GM12878 (cell line): ENCODE data around the gene SLC25A45. TPM values are rescaled to one million over a fixed set of nuclear protein-coding genes. Genes with fewer than 3 reads are reported as not detected.
A peak's percentile ranks its signal among the peaks of the same experiment; 100 is the strongest.

Experiments
- ATAC-seq: fragments of 200-7000 bp; cut with Tn5 transposase; 3 replicates; pipeline ENCODE4 v1.9.1; 2020; ENCODE audit warnings: mild to moderate bottlenecking, moderate library complexity
- BruUV-seq: library from RNA; stranded (reverse); fragments of 400-500 nt; replicated peaks from 2 replicates; lab custom pipeline; 2021; lab: Mats Ljungman, UMichigan
- CTCF ChIA-PET: fragments of 300-600 bp; sonication (Branson Sonifier 250); formaldehyde crosslinking; extraction: SDS; loops from one replicate; lab custom pipeline; 2021; ENCODE audit warnings: inconsistent platforms; lab: Yijun Ruan, JAX
- POLR2A ChIA-PET: fragments of 350-600 bp; formaldehyde crosslinking; extraction: SDS; loops from one replicate; lab custom pipeline; 2021; ENCODE audit warnings: inconsistent platforms; lab: Charles Lee
- RAD21 ChIA-PET: fragments of 300-600 bp; sonication (Branson Sonifier 250); formaldehyde crosslinking; loops from one replicate; lab custom pipeline; 2023; ENCODE audit warnings: antibody characterized with exemption; ENCODE audit not compliant: unreplicated experiment; lab: Charles Lee
- SMC1A ChIA-PET: fragments of 300-600 bp; sonication (Branson Sonifier 250); formaldehyde crosslinking; loops from one replicate; lab custom pipeline; 2023; ENCODE audit not compliant: unreplicated experiment, uncharacterized antibody; lab: Charles Lee
- DNase-seq: peaks from one replicate; pipeline ENCODE4 v3.0.0-alpha.2; 2011; ENCODE audit warnings: low read depth, low spot score
- FAIRE-seq: peaks from 3 replicates; lab custom pipeline; 2011; peaks lifted over from hg19 to GRCh38; lab: Jason Lieb, UNC
- H2AFZ ChIP-seq: 2 replicates; pipeline ENCODE4 v1.6.0; 2011; ENCODE audit warnings: low read depth, low read length, control low read depth; ENCODE audit not compliant: control insufficient read depth
- H3K27ac ChIP-seq: 2 replicates; pipeline ENCODE4 v1.5.1; 2011; ENCODE audit warnings: control low read depth; ENCODE audit not compliant: control insufficient read depth, insufficient read depth
- H3K27me3 ChIP-seq, 2 experiments: replicated peaks in 1 of 2; 2 replicates each; pipeline versions ENCODE4 v1.6.0 to v1.6.1; 2011; ENCODE audit warnings: low read length in 1 of 2; ENCODE audit not compliant: control insufficient read depth in 2 of 2, insufficient read depth in 2 of 2
- H3K36me3 ChIP-seq, 2 experiments: 2 replicates each; pipeline ENCODE4 v1.5.1; 2011; ENCODE audit warnings: low read length in 1 of 2; ENCODE audit not compliant: control insufficient read depth in 2 of 2, insufficient read depth in 2 of 2
- H3K4me1 ChIP-seq: 2 replicates; pipeline ENCODE4 v1.6.1; 2011; ENCODE audit warnings: mild to moderate bottlenecking, low read length, moderate library complexity, mixed read lengths; ENCODE audit not compliant: control insufficient read depth, insufficient read depth
- H3K4me2 ChIP-seq: 2 replicates; pipeline ENCODE4 v1.6.0; 2011; ENCODE audit warnings: control low read depth; ENCODE audit not compliant: control insufficient read depth, insufficient read depth
- H3K4me3 ChIP-seq: fragments of 200-600 bp; sonication (generic); 2 replicates; pipeline ENCODE4 v1.5.1; 2016
- H3K79me2 ChIP-seq: 2 replicates; pipeline ENCODE4 v1.6.0; 2011; ENCODE audit warnings: low read length; ENCODE audit not compliant: control insufficient read depth, insufficient read depth
- H3K9ac ChIP-seq: 2 replicates; pipeline ENCODE4 v1.8.0; 2011; ENCODE audit warnings: low read length, control low read depth, mixed read lengths; ENCODE audit not compliant: control insufficient read depth, insufficient read depth
- H3K9me3 ChIP-seq: replicated peaks from 3 replicates; pipeline ENCODE4 v1.5.1; 2011; ENCODE audit warnings: mild to moderate bottlenecking, low read length; ENCODE audit not compliant: control insufficient read depth, insufficient read depth
- H4K20me1 ChIP-seq: 2 replicates; pipeline ENCODE4 v1.6.0; 2011; ENCODE audit not compliant: control insufficient read depth, insufficient read depth
- BMI1 ChIP-seq: fragments of 450-650 bp; IDR thresholded peaks from 2 replicates; pipeline ENCODE4 v1.6.1; 2016; ENCODE audit warnings: mild to moderate bottlenecking, moderate library complexity, borderline replicate concordance
- CEBPB ChIP-seq, 2 experiments: fragments of 150-350 bp in 1 of 2; IDR thresholded peaks; 2 replicates each; pipeline ENCODE4 v1.6.1; 2012 to 2014; ENCODE audit warnings: low read depth in 2 of 2, low read length in 2 of 2, borderline replicate concordance in 1 of 2, inconsistent platforms in 1 of 2
- FOS ChIP-seq: IDR thresholded peaks from 3 replicates; pipeline ENCODE4 v1.6.1; 2011; ENCODE audit warnings: borderline replicate concordance; ENCODE audit not compliant: insufficient read length; ENCODE audit errors: extremely low read depth
- FOXM1 ChIP-seq: IDR thresholded peaks from 2 replicates; pipeline ENCODE4 v1.6.1; 2012; ENCODE audit warnings: low read depth, mild to moderate bottlenecking, inconsistent platforms, low read length, moderate library complexity
- IKZF1 ChIP-seq: fragments of 450-650 bp; conservative IDR thresholded peaks from 2 replicates; pipeline ENCODE4 v1.6.1; 2017; ENCODE audit warnings: antibody characterized with exemption, mild to moderate bottlenecking
- POLR2AphosphoS5 ChIP-seq: IDR thresholded peaks from 2 replicates; pipeline ENCODE4 v1.6.1; 2011; ENCODE audit warnings: mild to moderate bottlenecking, low read length, inconsistent platforms
- SPI1 ChIP-seq: IDR thresholded peaks from 2 replicates; pipeline ENCODE4 v1.6.1; 2011; ENCODE audit warnings: low read depth, mild to moderate bottlenecking, low read length, moderate library complexity, borderline replicate concordance; ENCODE audit not compliant: insufficient read depth
- STAT1 ChIP-seq: fragments of 450-650 bp; conservative IDR thresholded peaks from 2 replicates; pipeline ENCODE4 v1.6.1; 2014; ENCODE audit warnings: antibody characterized with exemption, mild to moderate bottlenecking
- STAT3 ChIP-seq: IDR thresholded peaks from 2 replicates; pipeline ENCODE4 v1.6.1; 2011; ENCODE audit warnings: low read depth, low read length, improper control_type of control experiment
- TBL1XR1 ChIP-seq: IDR thresholded peaks from 2 replicates; pipeline ENCODE4 v1.6.1; 2012; ENCODE audit warnings: low read depth, low read length, improper control_type of control experiment
- ZNF207 ChIP-seq: fragments of 450-650 bp; IDR thresholded peaks from 2 replicates; pipeline ENCODE4 v1.6.1; 2014; ENCODE audit warnings: antibody characterized with exemption, mild to moderate bottlenecking, borderline replicate concordance
- ZNF24 ChIP-seq: fragments of 450-650 bp; IDR thresholded peaks from 2 replicates; pipeline ENCODE4 v1.6.1; 2017; ENCODE audit warnings: antibody characterized with exemption, mild to moderate bottlenecking
- ZNF274 ChIP-seq: IDR thresholded peaks from one replicate; pipeline ENCODE4 v1.8.0; 2011; ENCODE audit not compliant: insufficient read length, insufficient read depth
- WGBS: methylation state at CpG from one replicate; pipeline ENCODE4 v1.1.6; 2016; ENCODE audit warnings: low lambda C conversion rate; ENCODE audit not compliant: insufficient replicate concordance, insufficient coverage; ENCODE audit errors: missing lambda C conversion rate; 5-methylcytosine and 5-hydroxymethylcytosine counted together
- in situ Hi-C: fragments of 300-500 bp; cut with MboI; formaldehyde crosslinking; loops from 9 replicates; pipeline ENCODE4 v1.14.3; 2018; ENCODE audit warnings: mixed read lengths
- intact Hi-C: fragments of 100-400 bp; cut with micrococcal nuclease; formaldehyde crosslinking; loops from one replicate; pipeline ENCODE4 v1.14.2; 2022; ENCODE audit not compliant: unreplicated experiment
- polyA plus RNA-seq, 11 experiments: library from polyadenylated mRNA; depleted of rRNA in 4 of 11; unstranded in 6 of 11; stranded (reverse) in 5 of 11; fragments of >200 nt; fragmentation: Nextera tagmentation in 4 of 11; fragmentation: Illumina TruSeq in 1 of 11; extraction: Ambion mirVana in 4 of 11; extraction: Trizol in 1 of 11; gene quantifications; 1 replicate in 1 of 11; 2 replicates in 10 of 11; pipeline versions ENCODE4 v1.2.1 to v1.2.3, GENCODE V29; 2011 to 2016; ENCODE audit warnings: inconsistent platforms in 2 of 11, missing spikeins in 2 of 11, low read depth in 1 of 11
- total RNA-seq, 4 experiments: library from RNA; depleted of rRNA in 3 of 4; stranded (reverse); fragments of >200 nt in 3 of 4; fragmentation: Illumina TruSeq in 1 of 4; extraction: Trizol in 1 of 4; gene quantifications; 2 replicates each; pipeline versions ENCODE4 v1.2.1 to v1.2.3, GENCODE V29; 2013 to 2021
- TF ChIP-seq, protein P1 (sequence below): fragments of 450-650 bp; IDR thresholded peaks from 2 replicates; pipeline ENCODE4 v1.6.1; 2016; ENCODE audit warnings: mild to moderate bottlenecking, moderate library complexity, borderline replicate concordance
- TF ChIP-seq, protein P2 (sequence below): fragments of 450-650 bp; formaldehyde crosslinking; IDR thresholded peaks from 2 replicates; pipeline ENCODE4 v1.5.0; 2022; ENCODE audit warnings: mild to moderate bottlenecking, missing genetic modification characterization

SLC25A45 gene
- total and polyA plus RNA-seq, 10 of the 15 experiments (the other 5 are each of a cell fraction or from before 2014, with no cell fraction given), result 4.1 to 35.2 (median 20.3) TPM

DNA sequence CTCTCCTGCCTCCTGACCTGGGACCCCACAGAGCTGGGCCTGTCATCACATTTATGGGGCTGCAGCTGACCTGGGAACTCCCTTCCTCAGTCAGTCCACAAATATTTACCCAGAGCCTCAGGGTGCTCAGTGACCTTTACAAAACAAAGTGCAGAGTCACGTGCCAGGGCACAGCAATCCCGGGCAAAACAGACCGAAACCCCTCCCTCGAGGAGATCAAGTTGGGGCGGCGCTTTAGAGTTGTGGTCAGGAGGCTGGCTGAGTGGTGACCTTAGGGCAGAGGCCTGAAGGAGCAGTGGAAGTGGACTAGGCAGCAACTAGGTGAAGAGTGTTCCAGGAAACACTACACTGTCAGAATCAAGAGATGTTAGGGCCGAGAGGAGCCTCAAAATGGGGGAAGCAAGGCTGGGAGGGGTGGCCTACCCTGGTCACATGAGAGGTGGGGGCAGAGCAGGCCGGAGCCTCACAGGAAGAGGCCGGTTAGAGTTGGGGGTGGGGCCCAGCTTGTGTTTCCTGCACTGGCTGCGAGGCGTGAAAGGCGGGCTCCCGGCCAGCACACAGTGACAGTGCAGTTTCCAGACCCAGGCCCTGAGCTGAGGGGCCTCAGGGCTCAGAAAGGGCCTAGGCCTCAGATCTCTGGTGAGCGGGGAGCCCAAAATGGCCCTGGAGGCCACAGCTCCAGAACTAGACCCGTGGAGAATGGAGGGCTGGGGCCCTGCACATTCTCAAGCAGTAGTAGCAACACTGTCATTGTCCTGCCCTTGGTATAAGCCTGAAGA lies 36.4 kb upstream of the SLC25A45 start:
- ATAC-seq, result peak; percentile 57
- in situ Hi-C loops, result loop anchor here (5.0 kb wide), 1 partner anchor 88 kb away; no protein-coding TSS in a partner anchor
- H3K36me3 ChIP-seq, result peaks cover 0 to 1% of the 10 kb centered on the region in 2 experiments; a peak in 1 of 4 replicates
- peak overlapping the region; percentile 100 for H3K4me2 ChIP-seq
- WGBS, result under 1% methylated on average over 15 of the region's 15 CpGs
- DNase-seq, result peak; percentile 91
- H3K27ac ChIP-seq, result peak overlapping the region; percentile 100
- ChIA-PET POLR2A (interaction anchor here (0.6 to 13.6 kb wide), 27 partner anchors 11 to 219 kb away, joined by 3 to 323 read pairs (median 4); partner anchors contain the start of genes FRMD8, MALAT1 and SIPA1), RAD21 (interaction anchor here (0.6 to 15.3 kb wide), 15 partner anchors 11 to 154 kb away, joined by 3 to 282 read pairs (median 6); partner anchors contain the start of genes FAM89B, MALAT1, SCYL1 and SLC25A45), SMC1A (interaction anchor here (0.7 to 12.7 kb wide), 13 partner anchors 11 to 153 kb away, joined by 3 to 232 read pairs (median 9); partner anchors contain the start of genes FAM89B and MALAT1), CTCF (interaction anchor here (0.9 to 15.3 kb wide), 9 partner anchors 12 to 571 kb away, joined by 3 to 362 read pairs (median 5); partner anchors contain the start of genes FRMD8 and MALAT1)
- H3K4me3 ChIP-seq, result peak overlapping the region; percentile 79
- peak overlapping the region; percentile 51 for H2AFZ ChIP-seq
- peak; percentile 66 for FAIRE-seq
- peak overlapping the region; percentile 99 for H3K9ac ChIP-seq
- intact Hi-C loops, result loop anchor here (2.0 to 5.0 kb wide), 3 partner anchors 22 to 153 kb away; partner anchors contain the start of genes FAM89B and ZNRD2
- H3K4me1 ChIP-seq, result peaks cover 51% of the 10 kb centered on the region
- peaks cover 6% of the 10 kb centered on the region for H4K20me1 ChIP-seq
- no peaks in the 10 kb centered on the region for H3K27me3 ChIP-seq
- no TSS peak for BruUV-seq
- H3K79me2 ChIP-seq, result peaks cover 78% of the 10 kb centered on the region
- H3K9me3 ChIP-seq, result no peaks in the 10 kb centered on the region
- TF ChIP-seq CEBPB (IDR thresholded peaks at IDR 0.05; ENCODE audit: borderline replicate concordance in 1 of 2, low read depth in 2 of 2, low read length in 2 of 2) (no peak), ZNF274 (no peak), POLR2AphosphoS5 (peak; percentile 95), ZNF207 (no peak), FOS (no peak), STAT3 (no peak; the same call in 1 of the 2 replicates), FOXM1 (no peak), IKZF1 (peak; percentile 84), BMI1 (no peak; the same call in 1 of the 2 replicates), TBL1XR1 (peak; percentile 82), SPI1 (no peak), STAT1 (no peak), ZNF24 (no peak)
- TF ChIP-seq, protein P1, sequence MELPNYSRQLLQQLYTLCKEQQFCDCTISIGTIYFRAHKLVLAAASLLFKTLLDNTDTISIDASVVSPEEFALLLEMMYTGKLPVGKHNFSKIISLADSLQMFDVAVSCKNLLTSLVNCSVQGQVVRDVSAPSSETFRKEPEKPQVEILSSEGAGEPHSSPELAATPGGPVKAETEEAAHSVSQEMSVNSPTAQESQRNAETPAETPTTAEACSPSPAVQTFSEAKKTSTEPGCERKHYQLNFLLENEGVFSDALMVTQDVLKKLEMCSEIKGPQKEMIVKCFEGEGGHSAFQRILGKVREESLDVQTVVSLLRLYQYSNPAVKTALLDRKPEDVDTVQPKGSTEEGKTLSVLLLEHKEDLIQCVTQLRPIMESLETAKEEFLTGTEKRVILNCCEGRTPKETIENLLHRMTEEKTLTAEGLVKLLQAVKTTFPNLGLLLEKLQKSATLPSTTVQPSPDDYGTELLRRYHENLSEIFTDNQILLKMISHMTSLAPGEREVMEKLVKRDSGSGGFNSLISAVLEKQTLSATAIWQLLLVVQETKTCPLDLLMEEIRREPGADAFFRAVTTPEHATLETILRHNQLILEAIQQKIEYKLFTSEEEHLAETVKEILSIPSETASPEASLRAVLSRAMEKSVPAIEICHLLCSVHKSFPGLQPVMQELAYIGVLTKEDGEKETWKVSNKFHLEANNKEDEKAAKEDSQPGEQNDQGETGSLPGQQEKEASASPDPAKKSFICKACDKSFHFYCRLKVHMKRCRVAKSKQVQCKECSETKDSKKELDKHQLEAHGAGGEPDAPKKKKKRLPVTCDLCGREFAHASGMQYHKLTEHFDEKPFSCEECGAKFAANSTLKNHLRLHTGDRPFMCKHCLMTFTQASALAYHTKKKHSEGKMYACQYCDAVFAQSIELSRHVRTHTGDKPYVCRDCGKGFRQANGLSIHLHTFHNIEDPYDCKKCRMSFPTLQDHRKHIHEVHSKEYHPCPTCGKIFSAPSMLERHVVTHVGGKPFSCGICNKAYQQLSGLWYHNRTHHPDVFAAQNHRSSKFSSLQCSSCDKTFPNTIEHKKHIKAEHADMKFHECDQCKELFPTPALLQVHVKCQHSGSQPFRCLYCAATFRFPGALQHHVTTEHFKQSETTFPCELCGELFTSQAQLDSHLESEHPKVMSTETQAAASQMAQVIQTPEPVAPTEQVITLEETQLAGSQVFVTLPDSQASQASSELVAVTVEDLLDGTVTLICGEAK, result peak; percentile 86; the same call in 1 of the 2 replicates
- TF ChIP-seq, protein P2, sequence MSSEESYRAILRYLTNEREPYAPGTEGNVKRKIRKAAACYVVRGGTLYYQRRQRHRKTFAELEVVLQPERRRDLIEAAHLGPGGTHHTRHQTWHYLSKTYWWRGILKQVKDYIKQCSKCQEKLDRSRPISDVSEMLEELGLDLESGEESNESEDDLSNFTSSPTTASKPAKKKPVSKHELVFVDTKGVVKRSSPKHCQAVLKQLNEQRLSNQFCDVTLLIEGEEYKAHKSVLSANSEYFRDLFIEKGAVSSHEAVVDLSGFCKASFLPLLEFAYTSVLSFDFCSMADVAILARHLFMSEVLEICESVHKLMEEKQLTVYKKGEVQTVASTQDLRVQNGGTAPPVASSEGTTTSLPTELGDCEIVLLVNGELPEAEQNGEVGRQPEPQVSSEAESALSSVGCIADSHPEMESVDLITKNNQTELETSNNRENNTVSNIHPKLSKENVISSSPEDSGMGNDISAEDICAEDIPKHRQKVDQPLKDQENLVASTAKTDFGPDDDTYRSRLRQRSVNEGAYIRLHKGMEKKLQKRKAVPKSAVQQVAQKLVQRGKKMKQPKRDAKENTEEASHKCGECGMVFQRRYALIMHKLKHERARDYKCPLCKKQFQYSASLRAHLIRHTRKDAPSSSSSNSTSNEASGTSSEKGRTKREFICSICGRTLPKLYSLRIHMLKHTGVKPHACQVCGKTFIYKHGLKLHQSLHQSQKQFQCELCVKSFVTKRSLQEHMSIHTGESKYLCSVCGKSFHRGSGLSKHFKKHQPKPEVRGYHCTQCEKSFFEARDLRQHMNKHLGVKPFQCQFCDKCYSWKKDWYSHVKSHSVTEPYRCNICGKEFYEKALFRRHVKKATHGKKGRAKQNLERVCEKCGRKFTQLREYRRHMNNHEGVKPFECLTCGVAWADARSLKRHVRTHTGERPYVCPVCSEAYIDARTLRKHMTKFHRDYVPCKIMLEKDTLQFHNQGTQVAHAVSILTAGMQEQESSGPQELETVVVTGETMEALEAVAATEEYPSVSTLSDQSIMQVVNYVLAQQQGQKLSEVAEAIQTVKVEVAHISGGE (CRISPR knock-in tag), result peak; percentile 5; the same call in 1 of the 2 replicates
